C4-2B (cell line): ENCODE data around the gene NCBP3.

Source experiments
- CTCF ChIP-seq: fragments of 450-650 bp; conservative IDR thresholded peaks from 2 replicates; pipeline ENCODE4 v1.5.1; 2017; ENCODE audit warnings: mild to moderate bottlenecking
- ZFX ChIP-seq: fragments of 450-650 bp; IDR thresholded peaks from 2 replicates; pipeline ENCODE4 v1.6.1; 2017

DNA sequence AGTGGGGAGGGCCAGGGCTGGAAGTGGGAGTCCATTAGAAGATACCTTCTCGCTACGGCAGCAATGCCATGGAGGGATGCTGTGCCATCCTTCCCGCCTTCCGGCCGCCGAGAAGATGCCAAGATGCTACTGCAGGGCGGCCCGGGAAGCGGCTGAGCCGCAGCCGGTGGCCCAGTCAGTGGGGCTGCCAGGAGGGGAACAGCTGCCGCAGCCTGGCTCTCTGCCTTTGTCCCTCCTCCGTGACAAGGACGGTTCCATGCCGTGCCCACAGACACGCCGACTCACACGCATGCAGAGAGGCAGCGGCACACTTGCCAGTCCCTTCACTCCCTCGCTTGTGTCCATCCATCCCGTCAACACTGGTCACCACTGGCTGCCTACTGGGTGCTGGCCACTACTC, 20.2 kb upstream of the NCBP3 start:
- TF ChIP-seq CTCF (no peak), ZFX (no peak)
